CD14-positive monocyte (primary cell): ENCODE data around the gene ACACA. TPM values are rescaled to one million over a fixed set of nuclear protein-coding genes. Genes with fewer than 3 reads are reported as not detected.

ENCODE experiments used
- DNase-seq, 3 donors: peaks; one replicate each; pipeline ENCODE4 v3.0.0-alpha.2; 2011 to 2022
- H2AFZ ChIP-seq: 2 replicates; pipeline ENCODE4 v1.6.0; 2012; ENCODE audit warnings: mild to moderate bottlenecking, low read depth, low read length, inconsistent platforms; ENCODE audit not compliant: insufficient read depth, poor library complexity, severe bottlenecking
- H3K27ac ChIP-seq, 2 donors: 1 replicate in 1 of 2; 2 replicates in 1 of 2; pipeline ENCODE4 v1.5.1; 2012 to 2013; ENCODE audit warnings: low read length in 2 of 2, control low read depth in 1 of 2, inconsistent platforms in 1 of 2, low read depth in 1 of 2, mild to moderate bottlenecking in 1 of 2
- H3K27me3 ChIP-seq, 2 donors: one replicate each; pipeline versions ENCODE4 v1.6.0 to v1.6.1; 2011 to 2013; ENCODE audit warnings: low read length in 2 of 2; ENCODE audit not compliant: control insufficient read depth in 2 of 2, insufficient read depth in 2 of 2
- H3K36me3 ChIP-seq, 2 donors: replicated peaks in 1 of 2; 1 replicate in 1 of 2; 2 replicates in 1 of 2; pipeline versions ENCODE4 v1.5.1 to v1.6.1; 2012 to 2013; ENCODE audit warnings: low read length in 2 of 2, control low read depth in 1 of 2, inconsistent platforms in 1 of 2, mild to moderate bottlenecking in 1 of 2; ENCODE audit not compliant: insufficient read depth in 2 of 2, control insufficient read depth in 1 of 2
- H3K4me1 ChIP-seq, 2 donors: 1 replicate in 1 of 2; 2 replicates in 1 of 2; pipeline versions ENCODE4 v1.5.1 to v1.6.1; 2012 to 2013; ENCODE audit warnings: low read length in 2 of 2, control low read depth in 1 of 2, inconsistent platforms in 1 of 2, mild to moderate bottlenecking in 1 of 2, moderate library complexity in 1 of 2; ENCODE audit not compliant: insufficient read depth in 2 of 2, control insufficient read depth in 1 of 2
- H3K4me2 ChIP-seq: replicated peaks from 2 replicates; pipeline ENCODE3; 2012; ENCODE audit warnings: low read length, moderate library complexity, mild to moderate bottlenecking; ENCODE audit not compliant: poor library complexity, severe bottlenecking; ENCODE audit errors: extremely low read depth
- H3K4me3 ChIP-seq, 3 experiments: fragments of 200-600 bp in 1 of 3; sonication (generic) in 1 of 3; replicated peaks in 1 of 3; 1 replicate in 2 of 3; 2 replicates in 1 of 3; pipeline ENCODE4 v1.5.1; 2011 to 2013; ENCODE audit warnings: low read length in 3 of 3, mild to moderate bottlenecking in 3 of 3, control low read depth in 2 of 3, low read depth in 2 of 3, inconsistent platforms in 1 of 3, moderate library complexity in 1 of 3
- H3K79me2 ChIP-seq: 2 replicates; pipeline ENCODE4 v1.6.0; 2012; ENCODE audit warnings: mild to moderate bottlenecking, control low read depth, inconsistent platforms, low read length, moderate library complexity; ENCODE audit not compliant: insufficient read depth
- H3K9ac ChIP-seq: 2 replicates; pipeline ENCODE4 v1.6.0; 2017; ENCODE audit warnings: low read length, mild to moderate bottlenecking; ENCODE audit not compliant: insufficient read depth, poor library complexity, severe bottlenecking
- H3K9me3 ChIP-seq, 2 donors: replicated peaks in 1 of 2; 1 replicate in 1 of 2; 2 replicates in 1 of 2; pipeline versions ENCODE4 v1.5.1 to v1.6.1; 2012 to 2013; ENCODE audit warnings: low read length in 2 of 2, control low read depth in 1 of 2; ENCODE audit not compliant: control insufficient read depth in 1 of 2, insufficient read depth in 1 of 2
- H4K20me1 ChIP-seq: 2 replicates; pipeline ENCODE4 v1.6.0; 2012; ENCODE audit warnings: mild to moderate bottlenecking, low read length, control low read depth, moderate library complexity; ENCODE audit not compliant: insufficient read depth
- H3K27ac Mint-ChIP-seq, 7 donors: one replicate each; pipeline ENCODE4 v1.8.0; 2020; ENCODE audit warnings: mild to moderate bottlenecking in 7 of 7, mixed read lengths in 7 of 7, moderate library complexity in 6 of 7, inconsistent platforms in 2 of 7
- H3K27me3 Mint-ChIP-seq, 3 donors: one replicate each; pipeline ENCODE4 v1.8.0; 2021 to 2022; ENCODE audit warnings: low read depth in 3 of 3, mild to moderate bottlenecking in 3 of 3, mixed read lengths in 3 of 3, moderate library complexity in 3 of 3, inconsistent platforms in 1 of 3
- H3K36me3 Mint-ChIP-seq, 2 donors: one replicate each; pipeline ENCODE4 v1.8.0; 2020; ENCODE audit warnings: mixed read lengths in 2 of 2, inconsistent platforms in 1 of 2, mild to moderate bottlenecking in 1 of 2
- H3K4me1 Mint-ChIP-seq: one replicate; pipeline ENCODE4 v1.8.0; 2020; ENCODE audit warnings: mild to moderate bottlenecking, mixed read lengths
- H3K4me3 Mint-ChIP-seq, 2 donors: one replicate each; pipeline ENCODE4 v1.8.0; 2020; ENCODE audit warnings: mild to moderate bottlenecking in 2 of 2, mixed read lengths in 2 of 2, moderate library complexity in 1 of 2
- H3K9me3 Mint-ChIP-seq, 7 donors: one replicate each; pipeline ENCODE4 v1.8.0; 2020 to 2022; ENCODE audit warnings: mixed read lengths in 7 of 7, mild to moderate bottlenecking in 6 of 7, moderate library complexity in 6 of 7, inconsistent platforms in 2 of 7
- WGBS: methylation state at CpG from one replicate; pipeline ENCODE4 v1.1.5; 2013; ENCODE audit warnings: missing lambda C conversion rate; ENCODE audit not compliant: insufficient coverage; 5-methylcytosine and 5-hydroxymethylcytosine counted together
- intact Hi-C, 2 donors: fragments of 100-400 bp; cut with micrococcal nuclease; formaldehyde crosslinking; loops; one replicate each; pipeline versions ENCODE4 v1.15.0 to v1.15.1; 2023
- polyA plus RNA-seq, 3 donors: library from polyadenylated mRNA; depleted of rRNA in 1 of 3; unstranded in 2 of 3; stranded (reverse) in 1 of 3; fragments of 300-500 nt in 2 of 3; fragments of >200 nt in 1 of 3; fragmentation: Illumina TruSeq in 2 of 3; gene quantifications; 1 replicate in 2 of 3; 2 replicates in 1 of 3; pipeline ENCODE4 v1.2.3, GENCODE V29; 2012 to 2021
- TF ChIP-seq, protein P1 (sequence below): fragments of 200-600 bp; IDR thresholded peaks from one replicate; pipeline ENCODE4 v1.8.0; 2022; ENCODE audit warnings: antibody characterized with exemption, mild to moderate bottlenecking

Gene ACACA
- polyA plus RNA-seq, 3 donors = 3.5 to 4.6 (median 3.8) TPM

DNA sequence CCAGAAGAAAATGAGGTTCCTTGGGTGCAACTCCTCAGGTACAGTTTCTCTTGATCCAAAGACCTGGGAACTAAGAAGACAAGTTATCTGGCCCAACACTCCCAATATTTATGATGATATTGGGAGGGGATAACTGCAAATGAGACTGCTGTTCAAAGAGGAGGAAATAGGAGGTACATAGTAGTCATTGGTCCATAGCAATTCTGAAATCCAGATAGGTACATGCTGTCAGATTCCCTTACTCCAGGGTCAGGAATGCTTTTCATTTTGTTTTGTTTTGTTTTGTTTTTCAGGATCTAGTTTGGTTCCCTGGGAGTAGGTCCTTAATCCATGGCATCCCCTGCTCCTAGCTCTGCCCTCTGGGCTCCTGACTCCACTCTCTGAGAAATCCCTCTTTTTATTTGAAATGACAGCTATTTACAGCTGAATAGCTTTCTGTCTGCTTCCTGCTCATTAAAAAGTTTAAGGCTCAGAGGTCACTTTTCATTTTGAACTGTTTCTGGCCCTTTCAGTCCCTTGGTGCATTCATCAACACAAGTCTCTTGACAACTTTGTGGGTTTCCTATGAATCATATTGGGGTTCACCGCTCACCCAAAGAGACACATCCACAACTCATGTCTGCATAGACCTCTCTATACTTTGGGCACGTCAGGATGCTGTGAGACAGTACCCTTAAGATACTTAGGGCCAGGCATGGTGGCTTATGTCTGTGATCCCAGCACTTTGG is 141.0 kb downstream of the ACACA start:
- intact Hi-C loops = no loop called here
- no peaks in the 10 kb centered on the region for H3K27me3 ChIP-seq
- H3K4me3 Mint-ChIP-seq = no peak overlapping the region
- peaks cover 17 to 53% of the 10 kb centered on the region in 2 donors for H3K36me3 ChIP-seq
- TF ChIP-seq, protein P1, sequence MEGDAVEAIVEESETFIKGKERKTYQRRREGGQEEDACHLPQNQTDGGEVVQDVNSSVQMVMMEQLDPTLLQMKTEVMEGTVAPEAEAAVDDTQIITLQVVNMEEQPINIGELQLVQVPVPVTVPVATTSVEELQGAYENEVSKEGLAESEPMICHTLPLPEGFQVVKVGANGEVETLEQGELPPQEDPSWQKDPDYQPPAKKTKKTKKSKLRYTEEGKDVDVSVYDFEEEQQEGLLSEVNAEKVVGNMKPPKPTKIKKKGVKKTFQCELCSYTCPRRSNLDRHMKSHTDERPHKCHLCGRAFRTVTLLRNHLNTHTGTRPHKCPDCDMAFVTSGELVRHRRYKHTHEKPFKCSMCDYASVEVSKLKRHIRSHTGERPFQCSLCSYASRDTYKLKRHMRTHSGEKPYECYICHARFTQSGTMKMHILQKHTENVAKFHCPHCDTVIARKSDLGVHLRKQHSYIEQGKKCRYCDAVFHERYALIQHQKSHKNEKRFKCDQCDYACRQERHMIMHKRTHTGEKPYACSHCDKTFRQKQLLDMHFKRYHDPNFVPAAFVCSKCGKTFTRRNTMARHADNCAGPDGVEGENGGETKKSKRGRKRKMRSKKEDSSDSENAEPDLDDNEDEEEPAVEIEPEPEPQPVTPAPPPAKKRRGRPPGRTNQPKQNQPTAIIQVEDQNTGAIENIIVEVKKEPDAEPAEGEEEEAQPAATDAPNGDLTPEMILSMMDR = no peak
- 100% methylated on average over 1 of the region's 2 CpGs for WGBS
- peaks cover 11 to 12% of the 10 kb centered on the region in 2 donors for H3K9me3 ChIP-seq
- H3K4me1 Mint-ChIP-seq = peaks cover 5% of the 10 kb centered on the region
- H3K4me3 ChIP-seq = no peak overlapping the region
- no peak overlapping the region for H3K27ac ChIP-seq
- H3K79me2 ChIP-seq = no peaks in the 10 kb centered on the region
- no peak overlapping the region for H2AFZ ChIP-seq
- no peaks in the 10 kb centered on the region for H4K20me1 ChIP-seq
- H3K4me2 ChIP-seq = no peak overlapping the region
- no peaks in the 10 kb centered on the region for H3K27me3 Mint-ChIP-seq
- H3K9me3 Mint-ChIP-seq = peaks cover 13 to 21% (median 19%) of the 10 kb centered on the region in 7 donors
- H3K27ac Mint-ChIP-seq = peak overlapping the region in 1 of 7 donors; percentile 33
- DNase-seq = no peak
- H3K36me3 Mint-ChIP-seq = peaks cover 48 to 56% of the 10 kb centered on the region in 2 donors
- peaks cover 0 to 4% of the 10 kb centered on the region in 2 donors for H3K4me1 ChIP-seq
- no peak overlapping the region for H3K9ac ChIP-seq

DNA sequence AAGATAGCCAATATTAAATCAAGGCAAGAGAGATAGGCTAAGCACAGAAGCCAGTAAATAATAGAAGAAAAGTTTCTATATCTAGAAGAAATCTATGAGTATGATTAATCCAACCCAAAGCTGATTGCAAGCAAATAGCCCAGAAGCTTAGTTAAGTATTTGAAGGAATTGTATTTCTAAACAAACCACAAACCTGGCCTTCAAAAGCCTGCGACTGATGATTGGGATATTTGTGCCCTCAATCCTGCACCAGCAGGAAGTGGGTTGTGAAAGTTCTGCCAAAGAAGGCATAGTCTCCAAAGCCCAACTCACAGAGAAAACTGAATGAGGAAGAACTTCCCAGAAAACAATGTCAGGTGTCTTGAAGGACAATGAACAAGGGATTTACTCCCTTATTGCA is 145.3 kb downstream of the ACACA start:
- H3K36me3 Mint-ChIP-seq = peaks cover 31 to 43% of the 10 kb centered on the region in 2 donors

More for the DNA sequence above, 145.3 kb downstream of the ACACA start:
- peaks cover 5% of the 10 kb centered on the region for H3K4me1 Mint-ChIP-seq
- H3K4me3 Mint-ChIP-seq = no peak overlapping the region
- no peak overlapping the region for H3K4me2 ChIP-seq
- no peak overlapping the region for H2AFZ ChIP-seq
- no peak for DNase-seq
- peaks cover 15 to 54% of the 10 kb centered on the region in 2 donors for H3K36me3 ChIP-seq
- peaks cover 0 to 2% (median 0%) of the 10 kb centered on the region in 3 donors for H3K27me3 Mint-ChIP-seq
- H4K20me1 ChIP-seq = no peaks in the 10 kb centered on the region
- H3K4me3 ChIP-seq = no peak overlapping the region
- peaks cover 0 to 4% of the 10 kb centered on the region in 2 donors for H3K4me1 ChIP-seq
- H3K9me3 ChIP-seq = peaks cover 11 to 12% of the 10 kb centered on the region in 2 donors
- H3K9ac ChIP-seq = no peak overlapping the region
- no CpG with 5 or more reads among the region's 1 CpG for WGBS
- H3K27ac Mint-ChIP-seq = no peak overlapping the region
- intact Hi-C loops = no loop called here
- H3K9me3 Mint-ChIP-seq = peaks cover 10 to 14% (median 13%) of the 10 kb centered on the region in 7 donors
- no peak overlapping the region for H3K27ac ChIP-seq
- no peaks in the 10 kb centered on the region for H3K79me2 ChIP-seq
- TF ChIP-seq, protein P1 = no peak
- no peaks in the 10 kb centered on the region for H3K27me3 ChIP-seq
